Measurements from ENCODE around the gene LPAR3. TPM values are rescaled to one million over a fixed set of nuclear protein-coding genes. Genes with fewer than 3 reads are reported as not detected.

Gene LPAR3
- total and polyA plus RNA-seq, 12 donors: 4.7 to 17.3 (median 10.7) TPM

DNA sequence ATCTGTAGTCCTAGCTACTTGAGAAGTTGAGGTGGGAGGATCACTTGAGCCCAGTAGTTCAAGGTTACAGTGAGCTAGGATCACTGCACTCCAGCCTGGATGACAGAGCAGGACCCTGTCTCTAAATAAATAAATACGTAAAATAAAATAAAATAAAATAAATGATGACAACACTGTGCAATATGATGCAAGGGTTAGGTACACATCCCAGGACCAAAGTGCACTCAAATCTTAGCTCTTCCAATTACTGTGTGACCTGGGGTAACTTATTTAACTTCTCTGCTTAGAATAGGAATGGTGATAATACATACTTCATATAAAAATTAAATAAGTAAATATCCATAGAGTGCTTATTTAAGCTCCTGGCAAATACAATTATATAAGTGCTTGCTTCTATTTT lies 53.5 kb downstream of the LPAR3 start:
- DNase-seq (no peak), ATAC-seq (no peak)
- H3K27ac ChIP-seq: no peak overlapping the region
- WGBS, 2 donors: 86 to 89% methylated on average over 1 of the region's 1 CpG
- TF ChIP-seq, protein P1, sequence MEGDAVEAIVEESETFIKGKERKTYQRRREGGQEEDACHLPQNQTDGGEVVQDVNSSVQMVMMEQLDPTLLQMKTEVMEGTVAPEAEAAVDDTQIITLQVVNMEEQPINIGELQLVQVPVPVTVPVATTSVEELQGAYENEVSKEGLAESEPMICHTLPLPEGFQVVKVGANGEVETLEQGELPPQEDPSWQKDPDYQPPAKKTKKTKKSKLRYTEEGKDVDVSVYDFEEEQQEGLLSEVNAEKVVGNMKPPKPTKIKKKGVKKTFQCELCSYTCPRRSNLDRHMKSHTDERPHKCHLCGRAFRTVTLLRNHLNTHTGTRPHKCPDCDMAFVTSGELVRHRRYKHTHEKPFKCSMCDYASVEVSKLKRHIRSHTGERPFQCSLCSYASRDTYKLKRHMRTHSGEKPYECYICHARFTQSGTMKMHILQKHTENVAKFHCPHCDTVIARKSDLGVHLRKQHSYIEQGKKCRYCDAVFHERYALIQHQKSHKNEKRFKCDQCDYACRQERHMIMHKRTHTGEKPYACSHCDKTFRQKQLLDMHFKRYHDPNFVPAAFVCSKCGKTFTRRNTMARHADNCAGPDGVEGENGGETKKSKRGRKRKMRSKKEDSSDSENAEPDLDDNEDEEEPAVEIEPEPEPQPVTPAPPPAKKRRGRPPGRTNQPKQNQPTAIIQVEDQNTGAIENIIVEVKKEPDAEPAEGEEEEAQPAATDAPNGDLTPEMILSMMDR (IDR thresholded peaks at IDR 0.05): no peak
- H3K4me3 ChIP-seq: no peak overlapping the region
- H3K4me1 ChIP-seq: peaks cover 0 to 3% (median 0%) of the 10 kb centered on the region in 9 donors
- no peaks in the 10 kb centered on the region for H3K27me3 ChIP-seq
- intact Hi-C loops (cut with DNase I): no loop called here
- H3K9me3 ChIP-seq: no peaks in the 10 kb centered on the region
- no peaks in the 10 kb centered on the region for H3K36me3 ChIP-seq

DNA sequence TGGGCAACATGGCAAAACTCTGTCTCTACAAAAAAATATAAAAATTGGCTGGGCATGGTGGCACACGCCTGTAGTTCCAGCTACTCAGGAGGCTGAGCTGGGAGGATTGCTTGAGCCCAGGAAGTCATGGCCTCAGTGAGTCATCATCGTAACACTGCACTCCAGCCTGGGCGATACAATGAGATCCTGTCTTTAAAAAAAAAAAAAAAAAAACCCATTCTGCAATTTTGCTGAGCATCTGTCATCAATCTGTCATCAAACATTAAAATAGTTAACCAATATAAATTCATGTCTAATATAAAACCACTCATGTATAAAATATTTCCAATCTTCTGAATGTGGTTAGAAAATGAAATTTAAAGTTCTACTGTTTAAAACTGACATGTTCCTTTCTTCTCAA lies 56.9 kb downstream of the LPAR3 start:
- WGBS, 2 donors: 89 to 95% methylated on average over 3 of the region's 3 CpGs
- ATAC-seq (no peak), DNase-seq (no peak)
- Histone ChIP-seq H3K27me3 (no peaks in the 10 kb centered on the region), H3K9me3 (no peaks in the 10 kb centered on the region), H3K27ac (no peak overlapping the region), H3K4me3 (no peak overlapping the region), H3K4me1 (peaks cover 0 to 3% (median 0%) of the 10 kb centered on the region in 9 donors), H3K36me3 (no peaks in the 10 kb centered on the region)
- TF ChIP-seq, protein P1 (IDR thresholded peaks at IDR 0.05): no peak
- intact Hi-C loops (cut with DNase I): no loop called here

DNA sequence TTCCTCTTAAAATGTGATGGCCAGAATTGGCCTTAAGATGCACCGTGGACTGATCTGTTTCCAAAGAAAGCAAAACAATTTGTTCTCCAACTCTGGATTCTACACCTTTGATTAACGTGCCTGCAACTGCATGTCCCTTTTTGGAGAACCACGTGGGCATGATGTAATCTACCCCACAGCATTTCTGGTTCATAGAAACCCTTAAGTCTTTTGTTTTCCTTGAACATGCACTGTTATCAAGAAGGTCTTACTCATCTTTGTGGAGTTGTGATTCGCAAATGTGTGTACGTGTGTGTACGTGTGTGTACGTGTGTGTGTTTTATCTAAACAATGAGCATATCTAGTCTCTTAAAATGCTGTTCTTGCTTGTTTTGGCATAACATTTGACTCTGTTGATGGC lies 57.8 kb downstream of the LPAR3 start:
- intact Hi-C loops (cut with DNase I): no loop called here
- no peak overlapping the region for H3K27ac ChIP-seq

DNA sequence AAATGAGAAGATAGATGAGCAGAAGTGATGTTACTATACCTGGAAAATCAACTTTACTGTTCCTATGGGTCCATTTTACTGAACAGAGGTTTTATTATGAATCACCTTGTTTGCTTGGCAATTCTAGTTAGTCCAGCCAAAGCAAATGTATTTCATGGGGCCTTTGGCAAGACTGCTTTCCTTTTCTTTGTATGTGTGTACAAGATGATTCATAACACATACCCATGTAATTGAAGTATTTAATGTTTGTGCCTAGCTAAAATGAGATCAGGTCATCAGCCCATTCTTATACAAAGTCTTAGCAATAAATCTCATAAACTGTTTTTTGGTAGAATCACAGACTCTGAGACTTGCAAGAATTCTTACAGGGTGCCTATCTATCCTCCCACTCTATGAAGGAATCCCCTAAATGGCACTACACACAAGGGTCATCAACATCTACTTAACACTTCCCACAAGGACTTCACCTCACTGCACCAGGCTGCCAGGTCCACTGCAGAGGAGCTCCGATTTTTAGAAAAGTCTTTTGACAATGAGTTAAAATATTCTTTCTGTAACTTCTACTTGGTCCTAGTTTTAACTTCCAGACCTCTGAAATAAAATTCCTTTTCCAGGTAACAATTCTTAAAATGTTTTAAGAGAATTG lies 58.5 kb downstream of the LPAR3 start:
- H3K27ac ChIP-seq: no peak overlapping the region
- DNase-seq: no peak

More for the DNA sequence above, 57.8 kb downstream of the LPAR3 start:
- DNase-seq: no peak
- Histone ChIP-seq H3K9me3 (no peaks in the 10 kb centered on the region), H3K4me3 (no peak overlapping the region), H3K27me3 (no peaks in the 10 kb centered on the region), H3K4me1 (peaks cover 0 to 3% (median 0%) of the 10 kb centered on the region in 9 donors), H3K36me3 (no peaks in the 10 kb centered on the region)
- TF ChIP-seq, protein P1 (IDR thresholded peaks at IDR 0.05): no peak
- ATAC-seq: no peak
- WGBS, 2 donors: 71 to 84% methylated on average over 7 of the region's 7 CpGs

More for the DNA sequence above, 58.5 kb downstream of the LPAR3 start:
- no peak overlapping the region for H3K4me3 ChIP-seq
- intact Hi-C loops (cut with DNase I): no loop called here
- no peaks in the 10 kb centered on the region for H3K36me3 ChIP-seq
- WGBS, 2 donors: 77 to 85% methylated on average over 1 of the region's 1 CpG
- no peaks in the 10 kb centered on the region for H3K27me3 ChIP-seq
- no peak for ATAC-seq
- H3K9me3 ChIP-seq: no peaks in the 10 kb centered on the region
- TF ChIP-seq, protein P1 (IDR thresholded peaks at IDR 0.05): no peak
- H3K4me1 ChIP-seq: no peaks in the 10 kb centered on the region
